RWPE1 (cell line): Measurements from ENCODE around the gene TMEM232.

Experiments
- CTCF ChIA-PET: fragments of 350-600 bp; sonication (Branson Sonifier 250); formaldehyde crosslinking; extraction: SDS; loops from one replicate; lab custom pipeline; 2021; lab: Yijun Ruan, JAX
- POLR2A ChIA-PET: fragments of 400-600 bp; formaldehyde crosslinking; extraction: SDS; loops from one replicate; lab custom pipeline; 2020; ENCODE audit warnings: antibody characterized with exemption; ENCODE audit not compliant: low non-redundant PET; lab: Yijun Ruan, JAX
- DNase-seq: peaks from one replicate; pipeline ENCODE4 v3.0.0; 2012; ENCODE audit warnings: low spot score
- H3K27ac ChIP-seq: fragments of 450-650 bp; 2 replicates; pipeline ENCODE4 v1.5.1; 2017
- TF ChIP-seq, protein P1 (sequence below): fragments of 450-650 bp; conservative IDR thresholded peaks from 2 replicates; pipeline ENCODE4 v1.5.1; 2017; ENCODE audit warnings: low read depth, mild to moderate bottlenecking

Gene TMEM232

DNA sequence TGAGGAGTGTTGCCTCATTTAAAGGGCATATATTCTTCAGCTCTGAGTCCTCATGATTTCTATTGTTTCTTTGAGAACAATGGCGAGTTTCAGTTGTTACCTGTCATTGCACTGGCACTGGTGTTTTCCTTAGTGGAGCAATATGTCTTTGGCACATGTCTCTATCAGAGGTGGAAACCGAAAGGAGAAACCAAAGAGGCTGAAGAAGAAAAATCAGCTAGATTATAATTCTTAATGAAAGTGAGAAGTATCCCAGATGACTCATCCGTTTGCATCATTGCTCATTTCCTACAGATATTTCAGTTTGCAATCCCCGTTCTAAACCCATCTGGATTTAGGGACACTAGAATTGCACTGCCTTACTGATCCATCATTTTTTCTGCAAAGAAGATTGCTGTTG lies 324.6 kb downstream of the TMEM232 start:
- ChIA-PET CTCF (interaction anchor here (0.5 to 0.7 kb wide), 3 partner anchors 14 to 223 kb away, joined by 3 read pairs; no protein-coding TSS in a partner anchor), POLR2A (no interaction called here)
- TF ChIP-seq, protein P1, sequence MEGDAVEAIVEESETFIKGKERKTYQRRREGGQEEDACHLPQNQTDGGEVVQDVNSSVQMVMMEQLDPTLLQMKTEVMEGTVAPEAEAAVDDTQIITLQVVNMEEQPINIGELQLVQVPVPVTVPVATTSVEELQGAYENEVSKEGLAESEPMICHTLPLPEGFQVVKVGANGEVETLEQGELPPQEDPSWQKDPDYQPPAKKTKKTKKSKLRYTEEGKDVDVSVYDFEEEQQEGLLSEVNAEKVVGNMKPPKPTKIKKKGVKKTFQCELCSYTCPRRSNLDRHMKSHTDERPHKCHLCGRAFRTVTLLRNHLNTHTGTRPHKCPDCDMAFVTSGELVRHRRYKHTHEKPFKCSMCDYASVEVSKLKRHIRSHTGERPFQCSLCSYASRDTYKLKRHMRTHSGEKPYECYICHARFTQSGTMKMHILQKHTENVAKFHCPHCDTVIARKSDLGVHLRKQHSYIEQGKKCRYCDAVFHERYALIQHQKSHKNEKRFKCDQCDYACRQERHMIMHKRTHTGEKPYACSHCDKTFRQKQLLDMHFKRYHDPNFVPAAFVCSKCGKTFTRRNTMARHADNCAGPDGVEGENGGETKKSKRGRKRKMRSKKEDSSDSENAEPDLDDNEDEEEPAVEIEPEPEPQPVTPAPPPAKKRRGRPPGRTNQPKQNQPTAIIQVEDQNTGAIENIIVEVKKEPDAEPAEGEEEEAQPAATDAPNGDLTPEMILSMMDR, result no peak
- no peak overlapping the region for H3K27ac ChIP-seq
- DNase-seq, result no peak

DNA sequence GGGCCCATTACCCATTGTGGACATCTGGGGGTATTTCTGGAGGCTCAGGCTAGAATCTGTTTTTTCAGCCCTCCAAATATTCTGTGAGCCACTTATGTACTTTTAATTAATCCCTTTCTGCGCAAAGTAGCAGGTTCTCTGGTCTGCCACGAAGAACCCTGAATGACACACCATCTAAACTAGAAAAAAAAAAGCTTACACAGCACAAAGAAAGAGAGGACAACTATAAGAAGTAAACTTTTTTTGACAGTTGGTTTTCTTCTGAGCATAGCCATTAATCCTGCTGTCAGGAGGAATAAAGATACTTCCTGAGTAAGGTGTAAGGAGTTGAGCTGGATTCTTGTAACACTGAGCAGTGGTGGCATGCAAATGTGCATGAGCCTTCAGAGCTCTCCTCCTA lies 327.5 kb downstream of the TMEM232 start:
- ChIA-PET POLR2A (no interaction called here), CTCF (interaction anchor here (0.6 to 1.1 kb wide), 2 partner anchors 67 to 1159 kb away, joined by 3 read pairs; no protein-coding TSS in a partner anchor)
- TF ChIP-seq, protein P1, result no peak
- H3K27ac ChIP-seq, result no peak overlapping the region
- DNase-seq, result no peak

DNA sequence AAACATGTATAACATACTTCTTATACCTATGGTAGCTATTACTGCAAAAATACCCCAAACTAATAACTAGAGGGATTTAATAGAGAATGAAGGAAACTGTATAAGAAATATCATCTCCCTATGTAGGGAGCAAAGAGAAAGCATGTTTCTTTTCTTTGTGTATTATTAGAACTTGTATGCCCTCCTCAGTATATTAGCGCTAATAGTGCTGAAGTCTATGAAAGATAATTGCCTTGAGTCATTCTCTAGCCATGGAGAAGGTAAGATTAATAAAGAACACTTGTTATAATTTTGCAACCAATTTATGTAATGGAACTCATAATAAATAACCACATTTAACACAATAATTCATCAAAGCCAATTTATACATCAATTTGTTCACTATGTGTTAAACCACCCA lies 329.2 kb downstream of the TMEM232 start:
- ChIA-PET CTCF (no interaction called here), POLR2A (no interaction called here)
- TF ChIP-seq, protein P1, result no peak
- no peak for DNase-seq
- no peak overlapping the region for H3K27ac ChIP-seq

DNA sequence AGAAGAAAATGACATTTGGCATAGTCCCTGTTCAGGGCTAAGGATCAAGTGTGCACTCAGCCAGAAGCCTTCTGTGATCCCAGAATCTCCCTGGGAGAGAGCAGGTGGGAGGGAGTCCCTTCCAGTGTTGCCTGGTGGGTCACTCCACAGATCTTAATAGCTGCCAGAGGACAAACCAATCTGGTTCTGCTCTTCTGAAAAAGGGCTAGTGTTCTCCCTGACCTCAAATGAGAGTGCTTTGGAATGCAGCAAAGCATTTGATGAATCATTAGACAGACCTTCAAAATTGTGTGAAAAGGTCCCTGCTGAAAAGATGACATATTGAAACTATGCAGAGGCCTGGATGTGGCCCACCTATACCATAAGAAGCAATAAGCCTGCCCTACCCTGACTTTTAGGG lies 339.7 kb downstream of the TMEM232 start:
- TF ChIP-seq, protein P1, result no peak
- H3K27ac ChIP-seq, result no peak overlapping the region
- CTCF ChIA-PET, result no interaction called here
- DNase-seq, result no peak
- POLR2A ChIA-PET, result no interaction called here

DNA sequence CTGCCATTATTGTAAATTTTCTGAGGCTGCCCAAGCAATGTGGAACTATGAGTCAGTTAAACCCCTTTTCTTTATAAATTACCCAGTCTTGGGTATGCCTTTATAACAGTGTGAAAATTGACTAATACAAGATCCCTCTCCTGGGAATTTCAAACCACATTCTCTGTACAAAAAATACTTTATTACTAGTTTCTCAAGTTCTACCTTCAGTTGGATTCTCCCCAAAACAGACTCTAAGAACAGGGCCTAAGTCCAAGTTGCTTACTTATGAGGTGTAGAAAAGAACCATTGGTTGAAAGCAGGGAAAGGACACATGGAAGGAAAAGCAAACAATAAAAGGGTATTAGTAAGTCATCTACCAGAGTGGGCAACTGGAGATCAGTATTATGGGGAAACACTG lies 343.2 kb downstream of the TMEM232 start:
- H3K27ac ChIP-seq, result no peak overlapping the region
- DNase-seq, result no peak
- POLR2A ChIA-PET, result no interaction called here
- CTCF ChIA-PET, result no interaction called here
- TF ChIP-seq, protein P1, result no peak

DNA sequence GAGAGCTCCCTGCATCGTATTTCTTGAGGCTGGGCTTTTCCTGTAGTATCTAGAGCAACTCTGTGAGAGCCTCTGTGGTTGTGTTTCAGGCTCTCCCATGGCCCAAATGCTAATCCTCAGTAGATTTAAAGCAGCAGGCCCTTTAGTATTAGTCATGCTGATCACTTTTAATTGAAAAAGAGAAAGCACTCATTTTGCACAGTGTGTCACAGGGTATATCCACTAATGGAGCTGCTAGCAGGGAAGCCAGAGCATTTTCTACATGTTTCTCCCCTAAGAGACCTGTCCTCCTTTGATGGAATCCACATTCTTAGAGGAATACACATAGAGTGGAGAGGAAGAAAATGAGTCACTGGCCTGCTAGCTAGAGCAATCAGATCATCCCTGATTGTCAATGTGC lies 348.5 kb downstream of the TMEM232 start:
- POLR2A ChIA-PET, result no interaction called here
- TF ChIP-seq, protein P1, result no peak
- no peak overlapping the region for H3K27ac ChIP-seq
- CTCF ChIA-PET, result interaction anchor here (0.6 kb wide), 1 partner anchor 103 kb away, joined by 3 read pairs; no protein-coding TSS in a partner anchor
- DNase-seq, result no peak
